CD8-positive, alpha-beta memory T cell (primary cell): Measurements from ENCODE around the gene DPP6. TPM values are rescaled to one million over a fixed set of nuclear protein-coding genes. Genes with fewer than 3 reads are reported as not detected.

ENCODE experiments used
- CTCF ChIA-PET: fragments of 350-600 bp; sonication (Branson Sonifier 250); formaldehyde crosslinking; loops from one replicate; lab custom pipeline; 2021; ENCODE audit warnings: antibody characterized with exemption; lab: Charles Lee
- POLR2A ChIA-PET: fragments of 350-600 bp; sonication (Branson Sonifier 250); formaldehyde crosslinking; loops from one replicate; lab custom pipeline; 2021; ENCODE audit warnings: antibody characterized with exemption; lab: Charles Lee
- DNase-seq, 5 donors: peaks; one replicate each; pipeline versions ENCODE4 v3.0.0 to v3.0.0-alpha.2; 2020 to 2022; ENCODE audit warnings: mixed read lengths in 1 of 5
- H3K27ac ChIP-seq: one replicate; pipeline ENCODE4 v1.7.0; 2013; ENCODE audit warnings: low read depth, mild to moderate bottlenecking, low read length, moderate library complexity
- H3K27me3 ChIP-seq: 2 replicates; pipeline ENCODE4 v1.7.0; 2013; ENCODE audit warnings: low read length, mild to moderate bottlenecking; ENCODE audit not compliant: insufficient read depth, poor library complexity, severe bottlenecking
- H3K36me3 ChIP-seq: 2 replicates; pipeline ENCODE4 v1.7.0; 2013; ENCODE audit warnings: mild to moderate bottlenecking, low read length, moderate library complexity; ENCODE audit not compliant: insufficient read depth
- H3K4me1 ChIP-seq: 2 replicates; pipeline ENCODE4 v1.7.0; 2013; ENCODE audit warnings: mild to moderate bottlenecking, low read length, moderate library complexity; ENCODE audit not compliant: insufficient read depth
- H3K4me3 ChIP-seq: 2 replicates; pipeline ENCODE4 v1.7.0; 2013; ENCODE audit warnings: mild to moderate bottlenecking, low read length
- H3K9me3 ChIP-seq: 2 replicates; pipeline ENCODE4 v1.7.0; 2013; ENCODE audit warnings: mild to moderate bottlenecking, low read length
- H3K27ac Mint-ChIP-seq, 8 donors: one replicate each; pipeline ENCODE4 v1.8.0; 2020 to 2021; ENCODE audit warnings: mixed read lengths in 8 of 8, mild to moderate bottlenecking in 6 of 8, inconsistent platforms in 3 of 8, moderate library complexity in 3 of 8
- H3K27me3 Mint-ChIP-seq, 2 donors: one replicate each; pipeline ENCODE4 v1.8.0; 2020 to 2021; ENCODE audit warnings: mixed read lengths in 2 of 2, mild to moderate bottlenecking in 1 of 2, moderate library complexity in 1 of 2
- H3K36me3 Mint-ChIP-seq, 3 donors: one replicate each; pipeline ENCODE4 v1.8.0; 2020 to 2021; ENCODE audit warnings: mixed read lengths in 3 of 3, inconsistent platforms in 1 of 3, mild to moderate bottlenecking in 1 of 3
- H3K4me1 Mint-ChIP-seq, 3 donors: one replicate each; pipeline ENCODE4 v1.8.0; 2020 to 2021; ENCODE audit warnings: mixed read lengths in 3 of 3, inconsistent platforms in 1 of 3, mild to moderate bottlenecking in 1 of 3
- H3K4me3 Mint-ChIP-seq, 7 donors: one replicate each; pipeline ENCODE4 v1.8.0; 2020 to 2021; ENCODE audit warnings: mixed read lengths in 7 of 7, mild to moderate bottlenecking in 6 of 7, moderate library complexity in 4 of 7, inconsistent platforms in 2 of 7
- H3K9me3 Mint-ChIP-seq, 5 donors: one replicate each; pipeline ENCODE4 v1.8.0; 2020 to 2022; ENCODE audit warnings: mixed read lengths in 5 of 5, mild to moderate bottlenecking in 3 of 5, moderate library complexity in 2 of 5, inconsistent platforms in 1 of 5
- polyA plus RNA-seq: library from polyadenylated mRNA; unstranded; fragments of 300-500 nt; fragmentation: Illumina TruSeq; gene quantifications from one replicate; pipeline ENCODE4 v1.2.3, GENCODE V29; 2021
- total RNA-seq, 2 experiments: library from RNA; stranded (reverse); gene quantifications; one replicate each; pipeline ENCODE4 v1.2.3, GENCODE V29; 2021

DPP6 gene
- total and polyA plus RNA-seq, 3 experiments from 2014 or later, result not detected

GRCh38 chr7:154438571-154439367, 386.6 kb downstream of the DPP6 start:
- Histone ChIP-seq H3K36me3 (no peaks in the 10 kb centered on the region), H3K27me3 (no peaks in the 10 kb centered on the region), H3K4me3 (no peak overlapping the region), H3K9me3 (no peaks in the 10 kb centered on the region), H3K4me1 (no peaks in the 10 kb centered on the region), H3K27ac (no peak overlapping the region)
- Mint-ChIP-seq H3K9me3 (peaks cover 0 to 9% (median 4%) of the 10 kb centered on the region in 5 donors), H3K27ac (no peak overlapping the region), H3K27me3 (no peaks in the 10 kb centered on the region), H3K4me1 (no peaks in the 10 kb centered on the region), H3K4me3 (no peak overlapping the region), H3K36me3 (no peaks in the 10 kb centered on the region)
- CTCF ChIA-PET, result no interaction called here
- POLR2A ChIA-PET, result no interaction called here
- no peak for DNase-seq

GRCh38 chr7:154440058-154440457, 387.9 kb downstream of the DPP6 start:
- H3K27me3 Mint-ChIP-seq, result no peaks in the 10 kb centered on the region
- Histone ChIP-seq H3K27ac (no peak overlapping the region), H3K4me3 (no peak overlapping the region), H3K4me1 (no peaks in the 10 kb centered on the region), H3K9me3 (no peaks in the 10 kb centered on the region), H3K36me3 (no peaks in the 10 kb centered on the region), H3K27me3 (no peaks in the 10 kb centered on the region)
- H3K9me3 Mint-ChIP-seq, result peaks cover 0 to 9% (median 4%) of the 10 kb centered on the region in 5 donors
- no peaks in the 10 kb centered on the region for H3K36me3 Mint-ChIP-seq
- ChIA-PET POLR2A (no interaction called here), CTCF (no interaction called here)
- H3K27ac Mint-ChIP-seq, result no peak overlapping the region
- H3K4me3 Mint-ChIP-seq, result no peak overlapping the region
- H3K4me1 Mint-ChIP-seq, result no peaks in the 10 kb centered on the region
- no peak for DNase-seq

- no peaks in the 10 kb centered on the region for H3K4me1 ChIP-seq
- no peaks in the 10 kb centered on the region for H3K27me3 ChIP-seq
- Mint-ChIP-seq H3K27ac (no peak overlapping the region), H3K27me3 (no peaks in the 10 kb centered on the region), H3K36me3 (no peaks in the 10 kb centered on the region), H3K9me3 (peaks cover 0 to 10% (median 4%) of the 10 kb centered on the region in 5 donors), H3K4me1 (no peaks in the 10 kb centered on the region), H3K4me3 (no peak overlapping the region)
- H3K27ac ChIP-seq, result no peak overlapping the region
- ChIA-PET POLR2A (no interaction called here), CTCF (no interaction called here)
- no peak for DNase-seq
- H3K36me3 ChIP-seq, result no peaks in the 10 kb centered on the region
- no peak overlapping the region for H3K4me3 ChIP-seq
- no peaks in the 10 kb centered on the region for H3K9me3 ChIP-seq
Observed at GRCh38 chr7:154440651-154441050, 388.5 kb downstream of the DPP6 start.

GRCh38 chr7:154441811-154442210, 389.6 kb downstream of the DPP6 start:
- Histone ChIP-seq H3K9me3 (no peaks in the 10 kb centered on the region), H3K27me3 (no peaks in the 10 kb centered on the region), H3K36me3 (no peaks in the 10 kb centered on the region), H3K4me3 (no peak overlapping the region), H3K27ac (no peak overlapping the region), H3K4me1 (no peaks in the 10 kb centered on the region)
- peaks cover 0 to 12% (median 4%) of the 10 kb centered on the region in 5 donors for H3K9me3 Mint-ChIP-seq
- no peak for DNase-seq
- H3K36me3 Mint-ChIP-seq, result no peaks in the 10 kb centered on the region
- CTCF ChIA-PET, result no interaction called here
- POLR2A ChIA-PET, result no interaction called here
- H3K4me1 Mint-ChIP-seq, result no peaks in the 10 kb centered on the region
- no peak overlapping the region for H3K27ac Mint-ChIP-seq
- no peak overlapping the region for H3K4me3 Mint-ChIP-seq
- no peaks in the 10 kb centered on the region for H3K27me3 Mint-ChIP-seq

- H3K4me1 ChIP-seq, result no peaks in the 10 kb centered on the region
- no peak overlapping the region for H3K27ac ChIP-seq
- Mint-ChIP-seq H3K36me3 (no peaks in the 10 kb centered on the region), H3K27ac (no peak overlapping the region), H3K9me3 (peaks cover 0 to 14% (median 4%) of the 10 kb centered on the region in 5 donors), H3K4me1 (no peaks in the 10 kb centered on the region), H3K4me3 (no peak overlapping the region), H3K27me3 (no peaks in the 10 kb centered on the region)
- H3K27me3 ChIP-seq, result no peaks in the 10 kb centered on the region
- no peaks in the 10 kb centered on the region for H3K9me3 ChIP-seq
- H3K36me3 ChIP-seq, result no peaks in the 10 kb centered on the region
- ChIA-PET POLR2A (no interaction called here), CTCF (no interaction called here)
- no peak for DNase-seq
- H3K4me3 ChIP-seq, result no peak overlapping the region
Observed at GRCh38 chr7:154442939-154443338, 390.7 kb downstream of the DPP6 start.

- no peak overlapping the region for H3K4me3 Mint-ChIP-seq
- H3K4me3 ChIP-seq, result no peak overlapping the region
- no peaks in the 10 kb centered on the region for H3K4me1 ChIP-seq
- ChIA-PET CTCF (no interaction called here), POLR2A (no interaction called here)
- peaks cover 0 to 12% (median 1%) of the 10 kb centered on the region in 5 donors for H3K9me3 Mint-ChIP-seq
- no peaks in the 10 kb centered on the region for H3K27me3 ChIP-seq
- no peaks in the 10 kb centered on the region for H3K9me3 ChIP-seq
- H3K36me3 Mint-ChIP-seq, result no peaks in the 10 kb centered on the region
- no peaks in the 10 kb centered on the region for H3K27me3 Mint-ChIP-seq
- DNase-seq, result no peak
- no peaks in the 10 kb centered on the region for H3K4me1 Mint-ChIP-seq
- no peak overlapping the region for H3K27ac Mint-ChIP-seq
- no peaks in the 10 kb centered on the region for H3K36me3 ChIP-seq
- H3K27ac ChIP-seq, result no peak overlapping the region
Observed at GRCh38 chr7:154450451-154450850, 398.3 kb downstream of the DPP6 start.

- CTCF ChIA-PET, result no interaction called here
- POLR2A ChIA-PET, result no interaction called here
- H3K27ac Mint-ChIP-seq, result no peak overlapping the region
Observed at GRCh38 chr7:154451480-154452457, 399.6 kb downstream of the DPP6 start.

GRCh38 chr7:154463794-154464193, 411.6 kb downstream of the DPP6 start:
- Mint-ChIP-seq H3K27me3 (no peaks in the 10 kb centered on the region), H3K36me3 (no peaks in the 10 kb centered on the region), H3K27ac (no peak overlapping the region), H3K9me3 (peaks cover 6 to 27% (median 13%) of the 10 kb centered on the region in 5 donors), H3K4me1 (no peaks in the 10 kb centered on the region), H3K4me3 (no peak overlapping the region)
- Histone ChIP-seq H3K27ac (no peak overlapping the region), H3K27me3 (no peaks in the 10 kb centered on the region), H3K4me1 (no peaks in the 10 kb centered on the region), H3K4me3 (no peak overlapping the region), H3K36me3 (no peaks in the 10 kb centered on the region), H3K9me3 (no peaks in the 10 kb centered on the region)
- no peak for DNase-seq
- POLR2A ChIA-PET, result no interaction called here
- CTCF ChIA-PET, result no interaction called here

More at GRCh38 chr7:154451480-154452457, 399.6 kb downstream of the DPP6 start:
- H3K27me3 ChIP-seq, result no peaks in the 10 kb centered on the region
- H3K4me3 Mint-ChIP-seq, result no peak overlapping the region
- no peak for DNase-seq
- no peaks in the 10 kb centered on the region for H3K36me3 ChIP-seq
- H3K9me3 ChIP-seq, result no peaks in the 10 kb centered on the region
- no peaks in the 10 kb centered on the region for H3K4me1 Mint-ChIP-seq
- H3K4me1 ChIP-seq, result no peaks in the 10 kb centered on the region
- H3K4me3 ChIP-seq, result no peak overlapping the region
- no peaks in the 10 kb centered on the region for H3K36me3 Mint-ChIP-seq
- H3K27me3 Mint-ChIP-seq, result no peaks in the 10 kb centered on the region
- H3K27ac ChIP-seq, result no peak overlapping the region
- peaks cover 0 to 10% (median 0%) of the 10 kb centered on the region in 5 donors for H3K9me3 Mint-ChIP-seq
